CD4-positive, alpha-beta T cell treated with Interleukin-17A for 1 hour (primary cell): ENCODE measurements around the gene PHLPP1.
"Not testable (repeated sequence)": the region's sequence is repeated elsewhere in the genome, so short reads cannot be mapped to it uniquely, and the experiment has no call there.

Source experiments
- DNase-seq: peaks from one replicate; pipeline ENCODE4 v3.0.0-alpha.2; 2020

PHLPP1 gene

DNA sequence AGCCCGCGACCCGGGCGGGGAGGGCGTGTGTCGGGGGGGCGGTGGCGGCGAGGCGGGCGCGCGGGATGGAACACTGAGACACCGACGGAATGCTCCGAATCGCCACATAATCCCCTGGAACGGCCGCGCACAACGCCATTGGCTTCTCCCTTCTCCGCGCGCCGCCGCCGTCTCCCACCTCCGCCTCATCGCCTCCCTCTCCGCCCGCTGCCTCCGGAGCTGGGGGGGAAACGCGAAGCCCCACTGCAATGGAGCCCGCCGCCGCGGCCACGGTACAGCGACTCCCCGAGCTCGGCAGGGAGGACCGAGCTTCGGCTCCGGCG, at the start of gene PHLPP1:
TSS of gene PHLPP1 (plus strand) at position 106 of the 323 bp plus-strand sequence. CDS start at position 249, 143 bp downstream.
- no peak for DNase-seq

DNA sequence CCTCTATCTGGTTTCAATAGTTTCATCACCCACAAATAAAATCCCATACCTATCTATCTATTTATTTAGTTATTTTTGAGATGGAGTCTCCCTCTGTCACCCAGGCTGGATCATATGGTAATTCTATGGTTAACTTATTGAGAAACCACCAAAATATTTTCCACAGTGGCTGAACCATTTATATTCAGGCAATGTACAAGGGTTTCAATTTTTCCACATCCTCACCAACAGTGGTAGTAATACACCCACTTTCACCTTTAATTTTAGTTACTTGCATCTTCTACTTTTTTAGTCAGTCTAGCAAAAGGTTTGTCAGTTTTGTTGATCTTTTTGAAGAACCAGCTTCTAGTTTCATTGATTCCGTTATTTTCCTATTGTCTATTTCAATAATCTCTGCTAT, 46.1 kb upstream of the PHLPP1 start:
- DNase-seq: no peak

DNA sequence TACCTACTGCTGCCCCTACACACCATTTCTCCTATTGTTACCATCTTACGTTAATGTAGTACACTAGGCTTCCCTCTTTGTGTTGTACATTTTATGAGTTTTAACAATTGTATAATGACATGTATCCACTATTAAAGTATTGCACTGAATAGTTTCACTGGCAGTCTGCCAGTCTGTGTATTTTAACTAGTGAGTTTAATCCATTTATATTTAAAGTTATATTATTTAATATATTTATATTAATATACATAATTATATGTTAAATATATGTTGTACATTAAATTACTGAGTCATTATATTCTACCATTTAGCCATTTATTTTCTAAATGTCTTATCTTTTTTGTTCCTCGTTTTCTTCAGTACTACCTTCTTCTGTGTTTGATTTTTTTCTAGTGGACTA, 44.8 kb upstream of the PHLPP1 start:
- DNase-seq: no peak

DNA sequence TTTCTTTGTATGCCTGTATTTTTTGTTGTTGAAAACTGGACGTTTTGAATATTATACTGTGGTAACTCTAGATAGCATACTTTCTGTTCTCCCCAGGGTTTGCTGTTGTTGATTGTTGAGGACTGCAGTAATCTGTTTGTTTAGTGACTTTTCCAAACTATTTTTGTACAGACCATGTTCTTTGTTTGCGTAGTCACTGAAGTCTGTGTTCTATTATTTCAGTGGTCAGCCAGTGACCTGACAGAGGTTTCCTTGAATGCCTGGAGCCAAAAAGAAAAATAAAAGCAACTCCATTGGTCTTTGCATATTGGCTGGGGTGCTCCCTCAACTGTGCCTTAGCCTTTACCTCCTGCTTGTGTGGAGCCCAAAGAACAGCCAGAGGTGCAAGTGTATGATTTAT, 42.7 kb upstream of the PHLPP1 start:
- no peak for DNase-seq

DNA sequence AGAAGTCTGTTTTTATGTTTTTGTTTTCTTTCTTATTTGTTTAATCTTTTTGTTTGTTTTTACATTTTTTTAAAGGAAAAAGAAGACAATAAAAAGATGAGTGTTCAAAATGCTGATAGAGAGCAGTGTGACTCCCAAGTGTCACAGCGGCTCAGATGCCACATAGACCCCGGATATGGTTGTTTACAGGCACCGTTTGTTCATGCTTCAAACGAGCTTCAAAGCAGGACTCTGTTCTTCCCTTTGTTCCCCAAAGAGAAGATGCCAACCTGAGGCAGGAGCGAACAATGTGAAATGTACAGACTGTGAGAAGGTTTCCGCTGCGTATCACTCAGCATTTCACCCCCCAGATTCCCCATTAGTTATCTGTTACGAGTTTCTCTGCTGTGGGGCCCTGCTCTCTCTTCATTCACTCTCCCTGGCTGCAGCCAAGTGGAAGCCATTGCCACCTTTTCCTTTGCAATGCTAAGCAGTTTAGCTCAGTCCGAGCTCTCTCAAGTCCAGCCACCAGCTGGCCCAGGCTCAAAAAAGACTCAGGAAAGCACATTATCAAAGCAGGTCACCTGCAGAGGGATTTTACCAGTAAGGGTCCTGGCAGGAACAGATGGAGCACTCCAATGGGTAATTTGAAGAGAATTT, 36.4 kb upstream of the PHLPP1 start:
- DNase-seq: no peak

DNA sequence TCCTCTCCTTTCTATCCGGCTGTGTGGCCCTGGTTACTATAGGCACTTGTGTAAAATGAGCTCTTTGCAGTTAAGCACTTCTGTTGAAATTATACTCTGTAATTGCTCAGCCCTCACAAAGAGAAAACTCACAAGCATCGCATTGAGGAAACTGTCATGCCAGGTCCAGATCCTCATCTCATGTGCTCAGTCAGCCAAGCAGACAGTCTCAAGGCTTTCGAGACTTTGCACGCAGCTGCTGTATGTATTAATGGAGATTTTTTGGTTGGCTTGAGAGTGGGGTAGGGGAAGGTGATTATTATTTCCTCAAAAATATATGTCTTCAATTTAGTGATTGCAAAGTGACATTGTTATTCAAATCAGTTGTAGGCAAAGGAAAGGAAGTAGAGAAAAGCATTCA, 33.0 kb upstream of the PHLPP1 start:
- no peak for DNase-seq

DNA sequence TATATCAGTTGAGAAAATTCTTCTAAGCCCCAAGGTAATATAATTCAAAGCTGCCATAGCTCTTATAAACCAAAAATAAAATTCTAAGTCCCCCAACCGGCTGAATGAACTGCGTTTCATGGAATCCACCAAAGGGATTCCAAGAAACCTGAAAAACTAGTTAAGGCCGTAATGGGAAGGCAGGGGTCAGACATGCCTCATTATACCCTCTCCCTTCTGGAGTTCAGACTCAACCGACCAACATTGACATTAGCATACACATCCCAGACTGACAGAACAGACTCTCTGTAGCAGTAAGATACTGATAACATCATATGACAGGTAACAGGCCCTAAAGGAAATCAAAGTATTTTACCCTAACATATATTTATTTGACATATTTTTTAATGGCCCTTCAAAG, 31.4 kb upstream of the PHLPP1 start:
- DNase-seq: no peak

DNA sequence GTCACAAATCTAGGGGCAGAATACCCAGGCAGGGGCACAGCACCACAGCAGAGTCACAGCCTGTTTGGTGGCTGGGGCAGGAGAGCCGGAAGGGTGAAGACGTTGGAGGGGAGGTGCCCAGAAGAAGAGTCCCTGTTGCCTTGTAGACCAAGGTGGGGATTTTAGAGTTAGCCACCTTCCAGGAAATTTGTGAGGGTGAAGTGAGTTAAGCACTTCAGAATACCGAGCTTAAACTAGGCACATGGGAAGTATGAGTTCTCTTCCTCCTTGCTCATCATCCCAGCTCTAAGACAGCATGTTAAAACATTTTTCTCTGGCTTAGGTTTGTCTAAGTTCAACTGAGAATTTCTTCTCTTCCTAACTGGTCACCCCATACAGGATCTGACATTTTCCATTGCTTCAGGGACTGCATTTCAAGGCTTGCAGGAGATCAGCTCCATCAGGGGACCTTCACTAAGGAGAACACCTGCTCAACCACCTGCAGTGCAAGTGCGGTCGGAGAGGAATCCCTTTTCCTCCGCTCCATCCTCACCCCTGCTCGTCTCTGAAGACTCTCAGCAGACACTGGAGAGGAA, 26.5 kb upstream of the PHLPP1 start:
- no peak for DNase-seq

DNA sequence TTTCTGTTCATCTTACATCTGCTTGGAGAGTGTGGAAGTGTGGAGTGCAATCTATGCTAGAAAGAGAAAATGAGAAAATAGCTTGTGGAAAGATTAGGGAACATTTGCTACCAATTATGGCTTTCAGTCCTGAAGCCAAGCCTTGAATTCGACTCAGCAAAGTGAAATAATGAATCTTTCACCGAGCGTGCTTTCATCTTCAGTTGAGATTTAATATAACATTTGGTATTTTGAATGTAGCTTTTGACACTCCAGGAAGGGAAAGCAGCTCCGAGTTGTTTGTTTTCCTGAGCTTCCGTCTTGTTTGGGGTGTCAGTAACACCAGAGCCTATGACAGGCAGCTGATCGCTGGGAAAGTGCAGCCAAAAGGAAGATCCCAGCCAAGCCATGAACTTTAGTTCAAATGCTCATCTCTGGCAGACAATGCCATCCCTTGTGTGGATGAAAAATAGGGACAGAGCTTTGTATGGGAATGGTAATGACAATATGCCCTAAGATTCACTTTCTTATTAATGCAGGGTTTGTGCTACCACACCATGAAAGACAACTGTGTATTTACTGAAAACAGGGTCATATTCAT, 25.0 kb upstream of the PHLPP1 start:
- no peak for DNase-seq

DNA sequence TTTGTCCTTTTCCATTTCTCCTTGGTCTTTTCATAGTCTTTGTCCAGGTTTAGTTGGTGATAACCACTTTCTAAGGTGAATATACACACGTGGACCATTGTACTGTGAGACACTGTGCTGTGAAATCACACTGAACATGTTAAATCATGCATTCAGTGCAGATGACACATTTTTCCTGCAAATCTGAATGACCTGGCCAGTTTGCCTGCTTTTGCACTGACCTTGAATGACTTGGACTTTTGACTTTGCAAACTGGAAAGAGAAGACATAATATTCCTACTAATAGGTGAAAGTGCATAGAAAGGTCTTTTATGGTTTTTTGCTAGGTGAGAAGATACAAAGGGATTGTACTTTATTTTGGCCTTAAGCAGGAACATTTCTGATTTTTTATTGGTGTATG, 21.7 kb upstream of the PHLPP1 start:
- DNase-seq: no peak

DNA sequence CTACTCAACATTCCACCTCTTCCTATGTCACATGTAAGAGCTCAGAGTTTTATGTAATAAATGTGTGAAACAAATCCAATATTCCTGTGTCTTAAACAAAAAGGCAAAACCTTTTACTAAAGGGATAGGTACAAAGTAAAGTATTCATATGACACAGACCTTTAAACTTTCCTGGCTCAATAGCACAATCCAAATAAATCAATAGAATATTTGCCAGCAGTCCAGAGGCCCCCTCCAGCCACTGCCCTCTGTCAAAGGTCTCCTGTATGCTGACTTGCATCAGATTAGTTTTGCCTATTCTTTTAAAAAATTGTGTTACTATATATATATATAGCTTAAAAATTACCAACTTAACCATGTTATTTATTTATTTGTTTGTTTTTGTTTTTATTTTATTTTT, 17.7 kb upstream of the PHLPP1 start:
- DNase-seq: no peak

DNA sequence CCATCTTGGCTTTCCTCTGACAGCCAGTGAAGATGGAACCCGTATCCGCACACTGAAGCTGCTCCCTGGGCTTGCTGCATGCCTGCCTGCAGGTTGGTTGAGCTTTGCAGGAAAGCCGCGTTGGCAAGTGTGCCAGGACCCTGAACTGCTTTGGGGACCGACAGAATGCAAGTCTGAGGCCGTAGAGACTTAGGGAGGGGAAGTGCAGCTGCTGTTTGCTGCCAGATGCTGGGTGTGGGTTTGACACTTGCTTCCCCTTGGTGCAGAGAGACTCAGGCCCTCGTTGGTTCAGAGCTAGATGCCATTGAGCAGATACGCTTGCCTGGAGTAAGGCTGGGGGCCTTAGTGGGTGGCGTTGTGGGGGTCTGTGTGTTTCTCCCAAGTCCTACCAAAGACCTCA, 13.1 kb upstream of the PHLPP1 start:
- DNase-seq: no peak

DNA sequence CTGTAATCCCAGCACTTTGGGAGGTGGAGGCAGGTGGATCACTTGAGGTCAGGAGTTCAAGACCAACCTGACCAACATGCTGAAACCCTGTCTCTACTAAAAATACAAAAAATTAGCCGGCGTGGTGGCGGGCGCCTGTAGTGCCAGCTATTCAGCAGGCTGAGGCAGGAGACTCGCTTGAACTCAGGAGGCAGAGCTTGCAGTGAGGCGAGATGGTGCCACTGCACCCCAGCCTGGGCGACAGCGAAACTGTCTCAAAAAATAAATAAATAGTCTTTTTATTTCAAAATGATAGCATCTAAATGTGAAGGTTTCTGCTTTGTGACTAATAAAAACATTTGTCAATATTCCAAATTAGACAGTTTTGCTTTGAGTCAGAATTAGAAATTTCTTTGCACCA, 8.5 kb upstream of the PHLPP1 start:
- not testable (repeated sequence) for DNase-seq

DNA sequence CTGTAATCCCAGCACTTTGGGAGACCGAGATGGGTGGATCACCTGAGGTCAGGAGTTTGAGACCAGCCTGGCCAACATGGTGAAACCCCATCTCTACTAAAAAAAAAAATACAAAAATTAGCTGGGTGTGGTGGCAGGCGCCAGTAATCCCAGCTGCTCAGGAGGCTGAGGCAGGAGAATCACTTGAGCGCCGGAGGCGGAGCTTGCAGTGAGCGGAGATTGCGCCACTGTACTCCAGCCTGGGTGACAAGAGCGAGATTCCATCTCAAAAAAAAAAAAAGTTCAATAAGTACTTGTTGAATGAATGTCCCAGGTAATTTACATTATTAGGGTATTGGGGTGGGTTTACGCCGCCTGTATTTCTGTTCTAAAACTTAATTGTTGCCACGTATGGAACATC, 5.4 kb upstream of the PHLPP1 start:
- not testable (repeated sequence) for DNase-seq

DNA sequence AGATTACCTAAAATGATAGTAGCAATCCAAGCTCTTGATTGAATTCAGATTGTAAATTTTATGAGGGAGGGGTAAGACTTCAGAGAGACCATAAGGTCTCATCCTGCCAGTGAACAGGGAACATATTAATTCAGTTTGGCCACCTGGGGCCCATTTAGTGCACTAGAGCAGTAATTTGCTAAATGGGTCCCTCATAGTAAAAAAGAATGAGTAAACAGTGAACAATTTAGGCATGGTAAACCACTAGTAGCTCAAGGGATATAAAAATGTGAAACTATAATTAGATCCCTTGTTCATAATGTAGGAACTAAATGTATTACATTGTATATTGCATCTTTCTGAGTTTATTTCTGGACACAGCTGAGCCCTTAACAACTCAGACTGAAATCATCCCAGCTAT, 4.9 kb upstream of the PHLPP1 start:
- no peak for DNase-seq

DNA sequence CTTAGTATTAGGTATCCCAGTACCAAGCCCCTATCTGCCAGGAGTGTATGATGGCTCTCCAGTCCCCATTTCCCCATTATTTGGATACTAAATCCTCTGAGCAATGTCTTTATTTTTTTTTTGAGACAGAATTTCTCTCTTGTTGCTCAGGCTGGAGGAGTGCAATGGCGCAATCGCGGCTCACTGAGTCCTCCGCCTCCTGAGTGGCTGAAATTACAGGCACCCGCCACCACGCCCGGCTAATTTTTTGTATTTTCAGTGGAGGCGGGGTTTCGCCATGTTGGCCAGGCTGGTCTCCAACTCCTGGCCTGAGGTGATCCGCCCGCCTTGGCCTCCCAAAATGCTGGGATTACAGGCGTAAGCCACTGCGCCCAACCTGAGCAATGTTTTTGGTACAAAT, 3.6 kb upstream of the PHLPP1 start:
- DNase-seq: no peak

DNA sequence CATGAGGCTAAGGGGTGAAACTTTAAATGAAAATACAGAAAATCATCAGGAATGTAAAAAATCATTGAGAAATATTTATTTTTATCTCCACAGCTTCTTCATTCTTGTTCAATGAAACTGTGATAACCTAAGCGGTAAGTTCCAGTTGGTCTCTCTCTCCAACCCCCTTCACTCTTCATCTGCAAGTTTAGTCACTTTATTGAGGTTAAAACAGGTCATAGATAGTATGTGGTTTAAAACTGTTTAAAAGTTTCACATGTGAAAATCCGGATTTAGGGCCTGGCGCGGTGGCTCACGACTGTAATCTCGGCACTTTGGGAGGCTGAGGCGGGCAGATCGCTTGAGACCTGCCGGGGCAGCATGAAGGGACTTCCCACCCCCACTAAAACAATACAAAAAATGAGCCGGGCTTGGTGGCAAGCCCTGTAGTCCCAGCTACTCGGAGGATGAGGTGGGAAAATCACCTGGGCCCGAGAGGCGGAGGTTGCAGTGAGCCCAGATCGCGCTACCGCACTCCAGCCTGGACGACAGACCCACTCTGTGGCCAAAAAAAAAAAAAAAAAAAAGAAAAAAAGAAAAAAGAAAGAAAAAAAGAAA, 1.6 kb upstream of the PHLPP1 start:
- DNase-seq: no peak

DNA sequence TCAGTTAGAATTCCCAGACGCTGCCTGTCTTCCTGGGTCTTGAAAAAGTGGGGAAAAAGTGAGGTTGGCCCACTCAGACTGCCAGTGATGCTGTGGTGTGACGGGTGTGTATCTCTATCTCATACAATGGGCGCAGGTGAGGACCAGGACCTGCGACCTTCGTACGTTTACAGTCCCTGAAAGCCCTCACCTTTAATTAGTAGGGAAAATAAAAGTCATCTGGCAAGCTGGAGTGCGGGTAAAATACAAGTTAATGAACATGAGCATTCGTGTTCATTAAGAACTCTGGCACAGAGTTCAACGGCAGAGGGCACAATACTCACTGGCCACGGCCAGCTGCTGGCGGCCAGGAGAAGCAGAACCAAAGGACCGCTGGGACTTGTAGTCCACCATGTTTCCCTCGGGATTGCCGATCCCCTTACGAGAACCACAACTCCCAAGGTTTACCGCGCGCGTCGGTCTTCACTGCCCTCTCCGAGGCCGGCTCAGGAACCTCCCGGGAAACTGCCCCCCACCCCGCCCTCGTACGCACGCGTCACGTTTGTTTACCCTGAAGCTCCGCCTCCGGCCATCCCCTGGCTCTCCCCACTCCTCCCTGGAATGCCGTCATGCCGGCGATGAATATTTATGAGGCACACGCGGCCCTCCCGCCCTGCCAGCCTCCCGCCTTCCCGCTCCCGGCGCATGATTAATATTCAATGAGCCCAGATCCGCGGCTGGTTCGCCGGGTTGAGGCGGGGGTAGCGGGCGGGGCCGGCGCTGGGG, 488 bp upstream of the PHLPP1 start:
- DNase-seq: peak; percentile 97

DNA sequence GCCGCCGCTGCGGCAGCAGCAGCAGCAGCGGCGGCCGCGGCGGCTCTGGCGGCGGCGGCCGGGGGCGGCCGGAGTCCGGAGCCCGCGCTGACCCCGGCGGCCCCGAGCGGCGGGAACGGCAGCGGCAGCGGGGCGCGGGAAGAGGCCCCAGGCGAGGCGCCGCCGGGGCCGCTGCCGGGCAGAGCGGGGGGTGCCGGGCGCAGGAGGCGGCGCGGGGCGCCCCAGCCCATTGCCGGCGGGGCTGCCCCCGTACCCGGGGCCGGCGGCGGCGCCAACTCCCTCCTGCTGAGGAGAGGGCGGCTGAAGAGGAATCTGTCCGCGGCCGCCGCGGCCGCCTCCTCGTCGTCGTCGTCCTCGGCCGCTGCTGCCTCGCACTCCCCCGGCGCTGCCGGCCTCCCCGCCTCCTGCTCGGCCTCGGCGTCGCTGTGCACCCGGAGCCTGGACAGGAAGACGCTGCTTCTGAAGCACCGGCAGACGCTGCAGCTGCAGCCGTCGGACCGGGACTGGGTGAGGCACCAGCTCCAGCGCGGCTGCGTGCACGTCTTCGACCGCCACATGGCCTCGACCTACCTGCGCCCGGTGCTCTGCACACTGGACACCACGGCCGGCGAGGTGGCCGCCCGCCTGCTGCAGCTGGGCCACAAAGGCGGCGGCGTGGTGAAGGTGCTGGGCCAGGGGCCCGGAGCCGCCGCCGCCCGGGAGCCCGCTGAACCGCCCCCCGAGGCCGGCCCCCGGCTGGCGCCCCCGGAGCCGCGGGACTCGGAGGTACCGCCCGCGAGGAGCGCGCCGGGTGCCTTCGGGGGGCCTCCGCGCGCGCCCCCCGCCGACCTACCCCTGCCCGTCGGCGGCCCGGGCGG, 646 bp downstream of the PHLPP1 start:
- DNase-seq: peak; percentile 59

DNA sequence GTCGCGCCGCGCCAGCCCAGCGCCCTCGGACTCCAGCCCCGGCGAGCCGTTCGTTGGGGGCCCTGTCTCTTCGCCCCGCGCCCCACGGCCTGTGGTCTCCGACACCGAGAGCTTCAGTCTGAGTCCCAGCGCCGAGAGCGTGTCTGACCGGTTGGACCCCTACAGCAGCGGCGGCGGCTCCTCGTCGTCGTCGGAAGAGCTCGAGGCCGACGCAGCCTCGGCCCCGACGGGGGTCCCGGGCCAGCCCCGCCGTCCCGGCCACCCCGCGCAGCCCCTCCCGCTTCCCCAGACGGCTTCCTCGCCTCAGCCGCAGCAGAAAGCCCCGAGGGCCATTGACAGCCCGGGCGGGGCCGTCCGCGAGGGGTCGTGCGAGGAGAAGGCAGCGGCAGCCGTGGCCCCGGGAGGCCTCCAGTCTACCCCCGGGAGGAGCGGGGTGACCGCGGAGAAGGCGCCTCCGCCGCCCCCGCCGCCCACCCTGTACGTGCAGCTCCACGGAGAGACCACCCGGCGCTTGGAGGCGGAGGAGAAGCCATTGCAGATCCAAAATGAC, 1.4 kb downstream of the PHLPP1 start:
- DNase-seq: peak; percentile 49

DNA sequence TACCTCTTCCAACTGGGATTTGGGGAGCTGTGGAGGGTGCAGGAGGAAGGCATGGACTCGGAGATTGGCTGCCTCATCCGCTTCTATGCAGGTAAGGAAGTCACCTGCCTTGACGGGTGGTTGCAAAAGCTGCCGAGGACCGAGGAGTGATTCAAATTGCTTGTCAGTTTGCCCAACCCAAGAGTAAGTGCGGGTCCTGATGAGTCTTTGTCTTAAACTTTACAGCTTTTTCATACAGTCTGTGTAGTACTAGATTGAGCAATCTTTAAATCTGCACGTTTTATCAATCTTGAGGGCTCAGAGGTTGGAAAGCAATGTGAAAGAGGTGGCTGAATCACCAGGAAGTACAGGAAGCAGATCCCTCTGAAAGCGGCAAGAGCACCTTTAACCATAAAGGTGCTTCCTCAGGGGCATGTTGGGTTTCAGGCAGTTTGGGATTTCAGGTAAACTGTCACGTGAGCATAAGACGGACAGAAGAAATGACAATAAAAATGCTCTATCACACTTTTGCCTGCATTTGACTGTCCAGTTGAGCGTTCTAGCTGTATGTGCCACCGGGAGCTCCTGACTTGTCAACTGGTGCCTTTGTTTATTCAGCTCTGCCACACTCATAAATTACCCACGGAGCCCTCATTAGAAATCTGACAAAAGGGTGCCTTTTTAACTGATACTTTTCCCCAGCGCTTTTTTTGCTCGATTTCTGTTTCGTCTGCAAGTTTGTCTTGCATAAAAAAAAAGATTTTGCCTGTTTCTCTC, 2.0 kb downstream of the PHLPP1 start:
- peak; percentile 40 for DNase-seq
